ENCODE results near the gene RYR3.
"Not testable (repeated sequence)": the region's sequence is repeated elsewhere in the genome, so short reads cannot be mapped to it uniquely, and the experiment has no call there.

The RYR3 gene

DNA sequence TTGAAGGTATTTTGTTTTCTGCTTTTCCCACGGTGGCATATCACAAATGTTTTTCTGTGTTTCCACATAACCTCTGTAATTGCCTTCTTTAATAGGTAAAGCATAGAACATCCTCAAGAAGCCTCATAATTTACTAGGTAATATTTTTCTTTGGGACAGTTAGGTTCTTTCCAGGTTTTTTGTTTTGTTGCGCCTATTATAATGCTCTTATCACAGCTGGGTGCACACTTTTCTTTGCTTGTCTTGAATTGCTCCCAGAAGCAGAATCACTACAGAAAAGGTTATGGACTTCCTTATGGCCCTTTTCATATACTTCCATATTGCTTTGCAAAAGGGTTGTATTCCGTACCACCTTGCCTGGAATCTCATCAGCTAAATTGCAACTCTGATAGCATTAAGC, 213.5 kb downstream of the RYR3 start:
- DNase-seq = no peak

DNA sequence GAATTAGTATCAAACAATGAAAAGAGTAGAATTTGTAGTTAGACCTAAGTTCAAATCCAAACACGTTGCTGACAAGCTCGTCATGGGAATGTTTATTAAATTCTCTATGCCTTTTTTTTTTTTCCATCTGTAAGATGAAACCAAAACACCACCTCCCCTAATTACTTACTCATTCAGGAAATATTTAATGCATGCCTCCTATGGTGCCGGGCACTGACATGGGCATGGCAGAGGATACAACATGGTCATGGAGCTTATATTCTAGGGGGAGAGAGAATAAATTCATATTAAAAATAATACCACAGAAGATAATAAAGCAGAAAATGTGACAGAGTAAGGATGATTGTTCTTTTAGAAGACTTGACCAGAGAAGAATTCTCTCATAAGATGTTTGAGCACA, 215.8 kb downstream of the RYR3 start:
- DNase-seq = no peak

DNA sequence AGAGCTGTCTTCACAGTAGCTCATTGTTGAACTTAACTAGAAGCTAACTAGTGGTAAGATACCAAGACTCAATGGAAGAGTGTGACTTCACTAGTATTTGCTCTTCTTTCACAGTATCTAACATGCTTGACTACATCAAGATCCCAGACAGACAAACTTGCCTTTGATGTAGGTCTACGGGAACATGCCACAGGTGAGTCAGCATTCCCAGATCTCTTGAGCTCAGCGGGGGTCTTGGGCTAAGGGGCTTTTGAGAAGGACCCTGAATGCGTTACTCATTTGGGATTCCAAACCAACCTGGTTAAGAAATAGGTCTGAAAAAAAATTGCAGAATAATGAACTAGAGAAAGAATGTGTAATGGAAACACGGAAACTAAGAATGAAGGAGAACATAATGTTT, 222.4 kb downstream of the RYR3 start:
- no peak for DNase-seq

DNA sequence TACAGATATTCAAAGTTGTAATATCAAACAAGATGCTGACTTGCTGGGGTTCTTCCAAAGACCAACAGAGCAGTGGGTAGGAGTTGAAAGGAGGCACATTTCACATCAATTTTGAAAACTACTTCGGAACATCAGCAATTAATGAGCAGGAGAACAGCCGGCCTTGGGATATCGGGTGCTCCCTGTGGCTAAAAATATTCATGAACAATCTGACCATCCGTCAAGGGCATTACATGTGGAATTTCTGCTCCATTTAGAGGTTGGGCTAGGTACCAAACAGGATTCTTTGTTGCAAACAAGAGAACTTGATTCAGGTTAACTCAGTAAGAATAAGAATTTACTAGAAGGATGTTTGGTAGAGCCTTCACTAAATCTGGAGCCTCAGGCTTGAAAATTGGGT, 223.9 kb downstream of the RYR3 start:
- DNase-seq = no peak

DNA sequence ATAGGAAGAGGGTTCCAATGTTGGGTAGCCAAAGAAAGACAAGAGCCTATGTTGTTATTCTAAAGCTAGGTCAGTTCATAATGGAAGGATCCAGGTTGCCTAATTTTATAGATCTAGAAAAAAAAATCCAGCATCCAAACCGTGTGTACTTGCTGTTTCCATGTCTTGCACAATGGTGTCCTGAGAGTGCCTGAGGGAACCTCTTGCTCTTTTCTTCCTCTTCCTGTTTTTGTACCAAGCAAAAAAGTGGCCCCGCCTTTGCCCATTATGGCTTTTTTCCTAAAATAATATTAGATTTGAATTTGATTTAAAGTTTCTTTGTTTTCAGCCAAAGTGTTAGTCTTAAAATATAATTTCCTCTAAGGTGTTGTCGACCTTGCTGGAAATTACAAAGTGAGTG, 224.4 kb downstream of the RYR3 start:
- DNase-seq = no peak

DNA sequence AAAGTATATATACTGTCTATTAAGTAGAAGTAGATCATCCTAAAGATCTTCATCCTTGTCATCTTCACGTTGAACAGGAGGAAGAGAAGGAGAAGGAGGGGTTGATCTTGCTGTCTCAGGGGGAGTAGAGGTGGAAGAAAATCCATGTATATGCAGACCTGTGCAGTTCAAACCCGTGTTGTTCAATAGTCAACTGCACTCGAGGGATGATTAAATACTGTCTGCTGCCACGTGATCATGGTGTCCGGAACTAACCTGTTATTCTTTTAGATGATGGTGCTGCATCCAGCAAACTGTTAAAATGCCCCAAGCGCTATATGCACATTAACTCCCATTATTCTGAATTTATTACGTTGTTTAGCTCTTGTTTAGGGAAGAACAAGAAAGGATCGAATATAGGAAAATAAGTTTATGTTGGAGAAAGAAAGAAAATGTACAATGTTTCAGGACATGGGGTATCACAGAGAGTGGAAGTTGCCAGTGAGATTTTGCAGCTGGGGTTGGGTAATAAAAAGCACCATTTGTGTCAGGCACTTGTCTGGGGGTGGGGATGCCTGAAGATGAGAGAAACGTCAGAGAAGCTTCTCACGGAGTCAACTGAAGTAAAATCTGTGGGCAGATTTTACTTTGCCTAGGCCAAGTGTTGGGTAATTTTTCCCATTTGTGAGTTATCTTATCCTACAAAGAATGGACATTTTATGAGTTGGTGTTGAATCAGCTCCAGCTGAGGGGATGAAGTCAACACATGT, 229.2 kb downstream of the RYR3 start:
- DNase-seq = no peak

DNA sequence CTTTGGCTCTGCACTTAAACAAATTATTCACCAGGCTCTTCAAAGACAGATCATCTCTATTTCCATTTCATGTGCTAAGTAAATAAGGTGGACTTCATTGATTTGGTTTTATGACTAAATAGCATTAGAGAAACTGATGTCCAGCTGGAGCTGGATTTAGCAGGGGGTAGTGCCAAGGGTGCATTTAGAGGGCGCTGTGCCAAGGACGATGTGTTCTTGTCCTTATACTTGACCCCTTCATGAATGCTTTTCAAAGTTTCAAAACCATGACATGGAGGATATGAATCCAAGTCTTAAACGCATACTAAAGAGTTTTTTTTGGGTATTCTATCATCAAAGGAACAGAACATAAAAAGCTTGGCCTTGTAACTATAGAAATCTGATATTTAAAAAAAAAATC, 233.2 kb downstream of the RYR3 start:
- DNase-seq = no peak

DNA sequence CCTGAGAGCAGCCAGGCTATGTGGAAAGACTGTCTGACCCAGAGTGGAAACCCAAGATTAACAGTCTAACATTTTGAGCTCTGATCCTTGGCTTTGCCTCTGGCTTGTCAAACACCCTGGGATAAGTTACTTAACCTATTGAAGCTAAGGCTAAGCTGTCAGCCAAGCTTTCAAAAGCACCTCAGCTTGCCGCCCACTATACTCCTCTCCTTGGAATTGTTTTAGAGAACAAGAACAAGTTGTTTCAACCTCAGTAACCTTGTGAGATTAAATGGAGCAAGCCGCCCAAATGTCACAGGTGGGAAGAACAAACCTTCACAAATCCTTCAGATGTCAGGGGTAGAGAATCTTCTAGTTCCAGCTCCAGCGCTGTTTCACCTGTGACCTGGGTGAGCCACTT, 235.1 kb downstream of the RYR3 start:
- DNase-seq = no peak

DNA sequence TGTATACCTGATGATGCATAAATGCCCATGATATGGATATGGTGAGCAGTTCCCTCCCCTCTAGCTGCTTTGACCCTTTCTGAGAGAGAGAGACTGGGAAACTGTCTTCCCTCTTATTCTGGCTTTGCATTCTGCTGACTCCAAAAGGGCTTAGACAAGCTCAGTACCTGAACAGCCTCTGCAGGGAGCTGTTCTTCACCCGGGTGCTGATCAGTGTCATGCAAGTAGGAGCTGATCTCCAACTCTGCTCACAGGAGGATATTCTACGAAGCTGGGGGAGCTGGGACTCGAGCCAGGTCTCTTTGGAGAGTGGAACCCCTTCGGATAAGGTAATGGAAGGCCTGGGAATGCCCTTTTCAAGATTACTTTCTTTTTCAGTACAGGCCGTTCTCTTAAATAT, 237.1 kb downstream of the RYR3 start:
- no peak for DNase-seq

DNA sequence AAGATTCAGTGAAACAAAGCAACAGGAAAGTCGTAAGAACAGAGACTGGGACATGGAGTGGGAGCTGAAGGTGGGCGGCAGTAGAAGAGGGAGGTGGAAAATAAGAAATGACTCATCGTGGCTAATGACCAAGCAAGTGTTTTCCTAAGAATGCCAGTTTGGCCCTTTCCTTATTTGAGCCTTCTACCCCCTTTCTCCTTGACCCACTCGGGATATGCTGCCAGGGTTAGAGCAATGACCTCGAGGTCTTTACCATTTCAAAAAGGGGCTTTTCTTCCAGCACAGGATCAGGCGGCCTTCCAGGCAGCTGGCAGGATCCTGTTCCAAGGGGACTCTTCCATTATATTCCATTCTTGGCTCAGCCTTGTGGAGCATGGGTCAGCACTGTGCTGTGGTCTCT, 241.1 kb downstream of the RYR3 start:
- no peak for DNase-seq

DNA sequence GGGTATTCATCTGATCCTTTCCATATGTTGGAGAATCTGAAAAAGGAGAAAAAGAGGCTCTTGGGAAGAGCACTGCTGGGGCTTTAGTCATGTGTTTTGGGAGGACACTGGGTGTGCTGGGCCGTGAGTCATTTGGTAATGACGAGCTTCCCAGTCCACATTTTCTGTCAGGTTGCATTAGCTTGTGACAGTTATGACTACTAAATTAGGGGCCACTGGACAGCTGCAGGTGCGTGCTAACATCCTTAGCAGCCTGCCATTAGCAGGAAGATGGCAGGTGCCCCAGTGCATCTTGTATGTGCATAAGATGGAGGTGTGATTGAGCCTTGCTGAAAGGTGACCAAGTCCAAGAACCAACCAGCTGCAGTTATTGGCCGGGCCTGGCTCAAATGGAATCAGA, 242.4 kb downstream of the RYR3 start:
- DNase-seq = no peak

DNA sequence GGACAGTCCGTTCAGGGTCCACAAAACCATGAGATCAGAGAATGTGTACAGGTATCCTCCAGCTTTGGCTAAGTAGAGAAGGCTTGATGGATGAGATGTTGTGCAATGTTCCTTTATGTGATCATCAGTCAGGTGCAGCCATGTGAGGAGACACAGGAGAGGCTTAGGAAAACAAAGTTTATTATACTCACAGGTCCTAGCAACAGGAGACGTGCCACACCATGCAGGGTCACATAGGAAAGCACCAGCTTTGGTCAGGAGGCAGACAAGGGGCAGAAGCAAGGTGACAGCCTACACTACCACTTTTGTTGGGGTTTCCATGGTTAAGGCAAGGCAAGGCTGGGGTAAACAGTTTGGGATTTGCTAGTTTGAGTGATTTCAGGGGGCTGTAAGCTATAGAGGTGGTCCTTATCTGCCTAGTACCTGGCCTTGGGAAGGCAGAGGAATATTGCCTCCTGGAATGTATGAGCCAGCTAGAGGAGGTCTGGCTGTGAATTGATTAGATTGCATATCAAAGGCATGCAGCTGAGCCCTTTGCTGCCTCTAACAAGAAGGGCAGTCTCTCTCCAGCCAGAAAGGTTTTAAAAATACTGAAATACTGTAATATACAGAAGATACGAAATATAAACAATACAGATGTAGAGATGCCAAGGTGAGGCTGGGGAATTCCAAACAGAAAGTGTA, 248.6 kb downstream of the RYR3 start:
- DNase-seq = no peak

DNA sequence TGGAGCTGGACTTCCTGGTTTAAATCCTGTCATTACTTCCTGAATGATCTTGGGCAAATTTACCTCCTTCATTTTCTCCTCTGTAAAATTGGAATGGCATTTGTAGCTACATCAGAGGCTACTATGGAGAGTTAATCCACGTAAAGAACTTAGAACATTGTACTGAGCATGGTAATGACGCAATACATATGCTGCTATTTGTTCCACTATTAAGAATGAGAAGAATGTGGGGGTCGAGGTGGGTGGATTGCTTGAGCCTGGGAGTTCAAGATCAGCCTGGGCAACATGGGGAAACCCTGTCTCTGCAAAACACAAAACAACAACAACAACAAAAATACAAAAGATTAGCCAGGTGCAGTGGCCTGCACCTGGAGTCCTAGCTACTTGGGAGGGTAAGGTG, 250.6 kb downstream of the RYR3 start:
- DNase-seq = no peak

DNA sequence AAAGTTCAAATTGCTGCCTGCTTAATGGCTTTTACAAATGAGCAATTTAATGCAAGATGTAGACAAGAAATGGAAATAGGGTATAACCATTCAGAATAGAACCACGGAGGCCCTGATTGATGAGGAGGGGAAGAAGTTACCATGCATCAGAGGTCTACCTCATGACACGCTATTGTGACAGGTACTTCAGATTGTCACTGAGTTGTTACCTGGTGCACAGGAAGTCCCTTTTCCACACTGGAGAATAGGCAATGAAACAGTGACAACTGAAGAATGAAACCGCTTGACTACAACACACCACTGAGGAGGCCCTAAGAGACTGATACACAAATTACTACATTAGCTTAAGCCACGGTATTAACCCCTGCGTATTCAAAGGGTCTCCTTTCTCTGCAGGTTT, 251.2 kb downstream of the RYR3 start:
- DNase-seq = no peak

DNA sequence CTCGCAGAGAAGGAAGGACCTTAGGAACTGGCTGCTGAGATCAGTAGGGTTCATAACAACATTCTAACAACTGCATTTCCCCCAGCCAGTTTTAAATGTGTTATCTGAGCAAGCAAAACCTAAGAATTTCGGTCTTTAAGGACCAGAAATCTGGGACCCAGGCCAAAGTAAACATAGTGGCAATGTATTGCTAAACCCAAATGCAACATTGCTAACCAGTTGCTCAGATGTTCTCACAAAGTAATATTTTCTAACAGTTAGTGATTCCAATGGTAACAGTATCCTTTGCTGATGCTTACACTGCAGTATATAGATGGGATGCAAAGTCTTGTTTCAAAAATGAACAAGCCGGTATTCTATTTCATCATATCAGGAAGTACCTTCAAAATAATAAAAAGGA, 254.3 kb downstream of the RYR3 start:
- no peak for DNase-seq

DNA sequence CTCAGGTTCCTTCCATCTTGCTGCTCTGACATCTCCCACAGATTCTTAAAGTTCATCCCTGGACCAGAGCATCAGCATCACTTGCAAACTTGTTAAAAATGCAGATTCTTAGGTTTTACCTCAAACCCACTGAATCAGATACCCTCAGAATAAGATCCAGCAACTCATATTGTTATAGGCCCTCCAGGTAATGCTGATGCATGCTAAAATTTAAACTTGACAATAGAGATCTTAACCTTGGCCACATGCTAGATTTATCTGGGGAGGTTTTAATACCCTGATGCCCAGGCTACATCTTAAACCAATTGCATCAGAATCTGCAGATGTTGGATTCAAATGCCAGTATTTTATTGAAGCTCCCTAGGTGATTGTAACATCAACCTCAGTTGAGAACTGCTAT, 256.9 kb downstream of the RYR3 start:
- DNase-seq = no peak

DNA sequence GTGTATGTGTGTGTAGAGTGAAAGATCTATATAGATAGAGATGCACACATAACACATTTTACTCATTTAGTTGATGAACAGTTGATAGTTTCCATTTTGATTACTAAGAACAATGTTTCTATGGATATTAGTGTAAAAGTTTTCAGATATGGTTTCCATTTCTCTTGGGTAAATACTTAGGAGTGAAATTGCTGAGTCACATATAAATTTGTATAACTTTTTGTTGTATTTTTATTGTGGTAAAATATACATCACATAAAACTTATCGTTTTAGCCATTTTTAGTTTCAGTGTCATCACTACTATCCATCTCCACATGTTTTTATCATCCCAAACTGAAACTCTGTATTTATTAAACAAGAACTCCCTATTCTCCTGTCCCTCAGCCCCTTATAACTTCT, 258.3 kb downstream of the RYR3 start:
- DNase-seq = no peak

DNA sequence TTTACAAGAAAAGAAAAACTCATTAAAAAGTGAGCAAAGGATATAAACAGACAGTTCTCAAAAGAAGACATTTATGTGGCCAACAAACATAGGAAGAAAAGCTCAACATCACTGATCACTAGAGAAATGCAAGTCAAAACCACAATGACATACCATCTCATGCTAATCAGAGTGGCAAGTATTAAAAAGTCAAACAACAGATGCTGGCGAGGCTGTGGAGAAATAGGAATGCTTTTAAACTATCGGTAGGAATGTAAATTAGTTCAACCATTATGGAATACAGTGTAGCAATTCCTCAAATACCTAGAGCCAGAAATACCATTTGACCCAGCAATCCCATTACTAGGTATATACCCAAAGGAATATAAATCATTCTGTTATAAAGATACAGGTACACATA, 267.1 kb downstream of the RYR3 start:
- DNase-seq = not testable (repeated sequence)

DNA sequence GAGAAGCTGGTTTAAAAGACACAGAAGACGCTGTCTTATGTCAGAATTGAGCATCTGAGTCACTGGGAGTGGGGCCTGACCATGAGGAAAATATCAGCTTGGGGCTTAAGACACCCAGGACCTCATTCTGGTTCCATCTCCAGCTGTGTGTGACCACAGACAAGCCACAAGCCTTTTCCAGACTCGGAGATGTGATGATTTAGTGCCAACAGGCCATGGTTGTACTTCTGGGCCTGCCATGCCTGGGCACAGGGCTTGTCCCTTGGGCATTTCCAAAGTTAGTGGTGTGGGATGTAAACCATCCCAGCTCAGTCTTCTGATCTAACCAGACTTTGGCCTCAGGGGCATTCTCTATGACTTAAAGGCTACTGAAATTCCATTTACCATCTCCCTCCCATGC, 269.8 kb downstream of the RYR3 start:
- no peak for DNase-seq

DNA sequence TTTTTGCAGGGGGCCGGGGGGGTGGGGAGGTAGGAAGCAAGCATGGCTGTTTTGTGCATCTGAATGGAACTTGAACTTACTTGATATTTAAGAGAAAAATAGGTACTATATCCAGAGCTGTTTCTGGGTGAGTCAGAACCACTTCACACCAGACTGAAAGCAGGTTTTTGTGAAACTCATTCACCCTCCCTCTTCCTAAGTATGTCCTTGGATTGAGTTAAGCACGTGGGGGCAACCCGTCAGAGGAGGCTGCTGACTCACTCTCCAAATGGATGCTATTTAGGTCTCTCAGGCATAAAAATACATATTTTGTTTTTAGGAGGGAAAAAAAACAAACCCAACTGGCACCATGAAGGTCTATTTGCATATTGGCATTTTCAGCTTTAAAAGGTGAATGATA, 270.3 kb downstream of the RYR3 start:
- DNase-seq = no peak

DNA sequence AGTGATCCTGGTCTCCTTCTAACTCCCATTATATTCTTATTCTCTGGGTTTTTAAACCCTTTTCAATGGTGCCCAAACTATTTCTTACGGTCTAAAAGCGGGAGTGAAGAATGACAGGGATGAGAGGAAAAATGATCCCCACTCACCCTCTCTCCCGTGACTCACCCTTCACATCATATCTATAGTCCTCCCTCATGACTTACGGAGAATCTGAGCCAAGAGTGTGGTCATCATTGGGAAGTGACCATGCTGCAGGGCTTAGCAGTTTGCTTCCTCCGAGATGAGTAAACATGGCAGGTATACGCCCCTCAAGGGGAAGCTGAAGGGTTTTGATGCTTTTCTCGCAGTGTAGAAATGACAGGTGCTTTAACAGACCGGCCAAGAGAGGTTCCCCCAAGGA, 274.0 kb downstream of the RYR3 start:
- DNase-seq = no peak

DNA sequence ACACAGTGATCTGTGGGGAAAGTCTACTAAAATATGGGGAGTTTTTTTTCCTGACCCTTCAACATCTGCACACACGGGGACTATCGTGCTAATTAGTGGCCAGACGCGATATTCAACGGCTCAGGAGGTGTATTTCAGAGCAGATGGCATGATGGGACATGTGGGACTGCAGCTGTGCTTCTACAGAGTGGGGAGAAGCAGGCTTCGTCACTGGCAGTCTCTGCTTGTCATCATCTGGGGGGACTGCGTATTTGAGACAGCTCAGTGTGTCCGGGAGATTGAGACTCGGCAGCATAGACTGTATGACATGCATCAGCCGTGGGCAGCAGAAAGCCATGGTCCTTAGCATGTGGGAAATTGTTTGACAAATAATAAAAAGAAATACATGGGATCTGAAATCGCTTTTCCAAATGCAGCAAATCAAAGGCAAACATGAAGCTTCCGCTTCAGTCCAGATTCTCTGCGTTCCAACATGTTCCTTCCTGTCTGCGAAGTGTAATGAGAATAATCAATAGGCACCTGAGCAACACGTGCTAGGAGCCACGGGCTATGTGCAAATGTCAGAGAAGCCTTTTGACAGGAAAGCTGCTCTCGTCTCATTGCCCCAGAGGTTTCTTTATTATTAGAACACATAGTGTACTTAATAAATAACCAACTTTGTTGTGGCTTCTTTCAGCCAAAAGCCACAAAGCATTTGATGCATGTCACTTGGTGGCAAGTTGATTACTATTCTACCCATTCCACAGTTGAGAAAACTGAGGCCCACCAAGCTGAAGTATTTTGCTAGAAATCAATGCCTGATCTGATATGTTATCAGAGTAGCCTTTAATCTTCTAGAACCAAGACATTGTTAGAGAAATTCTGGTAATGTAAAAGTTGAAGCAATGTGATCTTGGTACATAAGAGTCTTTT, 276.3 kb downstream of the RYR3 start:
- DNase-seq = no peak

DNA sequence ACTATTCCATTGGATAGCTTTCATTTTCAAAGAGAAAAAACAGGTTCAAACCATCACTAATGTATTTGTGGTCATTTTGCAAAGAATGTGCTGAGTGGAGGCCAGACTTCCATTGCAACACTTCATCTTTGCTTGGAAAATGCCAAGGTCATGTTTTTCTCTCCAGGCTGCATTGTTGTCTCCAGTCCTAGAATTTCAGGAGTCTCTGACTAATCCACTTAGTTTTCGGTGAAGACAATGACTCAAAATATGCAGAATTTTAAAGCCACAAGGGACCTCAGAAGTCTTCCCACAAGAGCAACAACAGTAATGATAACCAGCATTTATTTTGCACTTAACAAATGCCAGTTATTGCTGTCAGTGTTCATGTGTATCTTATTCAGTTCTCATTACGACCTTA, 277.0 kb downstream of the RYR3 start:
- no peak for DNase-seq

DNA sequence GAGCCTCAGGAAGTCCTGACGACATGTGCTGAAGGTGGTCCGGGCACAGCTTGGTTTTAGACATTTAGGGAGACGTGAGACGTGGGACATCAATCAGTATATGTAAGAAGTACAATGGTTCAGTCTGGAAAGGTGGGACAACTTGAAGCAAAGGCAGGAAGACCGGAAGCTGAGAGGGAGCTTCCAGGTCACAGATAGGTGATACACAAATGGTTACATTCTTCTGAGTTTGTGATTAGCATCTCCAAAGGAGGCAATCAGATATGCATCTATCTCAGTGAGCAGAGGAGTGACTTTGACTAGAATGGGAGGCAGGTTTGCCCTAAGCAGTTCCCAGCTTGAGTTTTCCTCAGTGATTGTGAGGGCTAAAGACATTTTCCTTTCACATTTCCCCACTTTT, 282.1 kb downstream of the RYR3 start:
- no peak for DNase-seq

Measured in cerebellar nuclear complex (tissue), 1 donor.